Daoy (cell line): ENCODE measurements around the gene PRKCSH. TPM values are rescaled to one million over a fixed set of nuclear protein-coding genes. Genes with fewer than 3 reads are reported as not detected.
"Not testable (repeated sequence)": the region's sequence is repeated elsewhere in the genome, so short reads cannot be mapped to it uniquely, and the experiment has no call there.

Experiments
- DNase-seq: peaks from one replicate; pipeline ENCODE4 v3.0.0-alpha.2; 2015; ENCODE audit warnings: low read depth
- total RNA-seq: library from RNA; depleted of rRNA; stranded (reverse); fragments of >200 nt; shearing (Covaris generic); gene quantifications from 2 replicates; pipeline ENCODE4 v1.2.3, GENCODE V29; 2014; rRNA removed

PRKCSH gene, protein sequence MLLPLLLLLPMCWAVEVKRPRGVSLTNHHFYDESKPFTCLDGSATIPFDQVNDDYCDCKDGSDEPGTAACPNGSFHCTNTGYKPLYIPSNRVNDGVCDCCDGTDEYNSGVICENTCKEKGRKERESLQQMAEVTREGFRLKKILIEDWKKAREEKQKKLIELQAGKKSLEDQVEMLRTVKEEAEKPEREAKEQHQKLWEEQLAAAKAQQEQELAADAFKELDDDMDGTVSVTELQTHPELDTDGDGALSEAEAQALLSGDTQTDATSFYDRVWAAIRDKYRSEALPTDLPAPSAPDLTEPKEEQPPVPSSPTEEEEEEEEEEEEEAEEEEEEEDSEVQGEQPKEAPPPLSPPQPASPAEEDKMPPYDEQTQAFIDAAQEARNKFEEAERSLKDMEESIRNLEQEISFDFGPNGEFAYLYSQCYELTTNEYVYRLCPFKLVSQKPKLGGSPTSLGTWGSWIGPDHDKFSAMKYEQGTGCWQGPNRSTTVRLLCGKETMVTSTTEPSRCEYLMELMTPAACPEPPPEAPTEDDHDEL
- 83.6 and 85.8 TPM in 2 replicates for total RNA-seq

GRCh38 chr19:11435057-11435832 is at the start of gene PRKCSH, which contains the start of gene ODAD3:
Gene PRKCSH, plus strand, starts transcription at chr19:11435635. Its CDS starts 483 bp downstream, at chr19:11436118.
Gene ODAD3, minus strand, starts transcription at chr19:11435121. Its CDS starts 105 bp downstream, at chr19:11435016.
- peak; percentile 100 for DNase-seq

GRCh38 chr19:11387162-11388034 is 48.0 kb upstream of the PRKCSH start:
- no peak for DNase-seq

DNA sequence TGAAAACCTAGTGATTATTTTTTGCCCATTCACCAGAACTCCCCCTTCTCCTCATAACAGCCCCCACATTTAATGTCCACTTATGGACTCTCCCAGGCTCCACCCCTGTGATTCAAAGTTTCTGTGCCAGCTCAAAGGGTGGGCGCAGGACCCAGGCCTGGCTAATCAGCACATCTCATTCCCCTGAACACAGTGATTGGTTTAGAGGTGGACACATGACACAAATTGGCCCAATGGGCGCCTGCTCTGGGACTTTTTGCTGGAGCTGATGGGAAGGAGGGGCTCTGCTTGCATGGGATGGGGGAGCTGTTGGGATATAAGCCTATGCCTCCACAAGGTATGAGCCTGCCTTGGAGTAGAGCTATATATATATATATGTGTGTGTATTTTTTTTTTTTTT is 45.1 kb upstream of the PRKCSH start:
- no peak for DNase-seq

- DNase-seq: no peak
These were observed 44.3 kb upstream of the PRKCSH start for GRCh38 chr19:11390933-11391680.

GRCh38 chr19:11397089-11397610 is 38.3 kb upstream of the PRKCSH start:
- no peak for DNase-seq

DNA sequence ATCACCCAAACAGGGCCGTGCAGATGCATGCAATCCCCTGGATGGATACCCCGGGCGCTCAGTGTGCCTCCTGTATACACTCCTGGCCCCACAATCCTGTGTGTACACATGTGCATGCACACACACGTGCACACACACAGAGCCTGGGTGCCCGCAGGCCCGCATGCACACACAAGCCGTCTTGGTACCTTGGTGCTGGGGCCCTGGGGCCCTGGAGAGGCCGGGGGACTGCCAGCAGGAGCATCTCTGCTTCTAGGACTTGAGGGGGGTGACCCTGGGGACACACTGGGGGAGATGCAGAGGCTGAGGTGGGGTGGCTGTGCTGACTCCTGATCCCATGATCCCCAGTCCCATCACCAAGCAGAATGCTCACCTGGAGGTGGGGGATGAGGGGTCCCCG is 35.8 kb upstream of the PRKCSH start:
- no peak for DNase-seq

DNA sequence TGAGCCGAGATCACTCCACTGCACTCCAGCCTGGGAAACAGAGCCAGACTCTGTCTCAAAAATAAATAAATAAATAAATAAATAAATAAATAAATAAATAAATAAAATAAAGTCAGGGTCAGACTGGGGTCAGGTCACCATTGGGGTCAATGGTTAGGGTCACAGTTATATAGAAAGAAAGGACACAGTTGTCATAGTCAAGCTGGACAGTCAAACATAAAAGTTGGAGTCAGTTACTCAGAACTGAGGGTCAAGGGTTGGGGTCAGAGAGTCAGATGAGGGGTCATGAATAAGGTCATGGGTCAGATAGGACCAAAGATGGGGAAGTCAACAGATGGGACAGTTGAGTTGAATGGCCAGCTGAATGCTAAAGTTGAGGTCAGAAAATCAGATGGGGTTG is 34.6 kb upstream of the PRKCSH start:
- DNase-seq: no peak

- no peak for DNase-seq
These were observed 33.5 kb upstream of the PRKCSH start for GRCh38 chr19:11401808-11402543.

DNA sequence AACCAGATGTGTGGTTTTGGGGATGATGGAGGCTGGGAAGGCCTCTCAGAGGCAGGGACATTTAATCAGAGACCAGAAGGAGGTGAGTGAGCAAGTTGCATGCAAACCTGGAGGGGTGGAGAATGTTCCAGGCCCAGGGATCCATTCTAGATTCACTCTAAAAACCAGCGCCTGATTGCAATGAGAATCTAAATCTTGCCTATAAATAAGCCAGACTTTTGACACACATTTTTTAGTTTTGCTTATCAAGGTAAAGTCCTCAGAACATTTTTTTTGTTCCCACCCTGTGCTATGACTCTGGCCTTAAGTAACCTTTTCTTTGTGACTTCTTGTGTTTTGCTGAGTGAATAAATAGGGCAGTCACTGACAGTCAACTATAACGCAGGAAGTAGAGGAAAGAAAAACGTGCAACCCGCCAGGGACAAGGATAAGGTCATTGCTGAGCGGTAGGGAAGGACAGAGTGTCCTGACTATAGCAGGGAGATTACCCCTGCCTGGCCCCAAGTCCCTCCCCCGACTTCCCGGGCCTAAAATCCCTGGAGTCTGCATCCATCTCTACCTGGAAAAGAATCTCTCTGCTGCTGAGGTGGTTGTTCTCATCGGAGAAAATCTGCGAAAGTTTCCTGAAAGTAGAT is 30.7 kb upstream of the PRKCSH start:
- no peak for DNase-seq

DNA sequence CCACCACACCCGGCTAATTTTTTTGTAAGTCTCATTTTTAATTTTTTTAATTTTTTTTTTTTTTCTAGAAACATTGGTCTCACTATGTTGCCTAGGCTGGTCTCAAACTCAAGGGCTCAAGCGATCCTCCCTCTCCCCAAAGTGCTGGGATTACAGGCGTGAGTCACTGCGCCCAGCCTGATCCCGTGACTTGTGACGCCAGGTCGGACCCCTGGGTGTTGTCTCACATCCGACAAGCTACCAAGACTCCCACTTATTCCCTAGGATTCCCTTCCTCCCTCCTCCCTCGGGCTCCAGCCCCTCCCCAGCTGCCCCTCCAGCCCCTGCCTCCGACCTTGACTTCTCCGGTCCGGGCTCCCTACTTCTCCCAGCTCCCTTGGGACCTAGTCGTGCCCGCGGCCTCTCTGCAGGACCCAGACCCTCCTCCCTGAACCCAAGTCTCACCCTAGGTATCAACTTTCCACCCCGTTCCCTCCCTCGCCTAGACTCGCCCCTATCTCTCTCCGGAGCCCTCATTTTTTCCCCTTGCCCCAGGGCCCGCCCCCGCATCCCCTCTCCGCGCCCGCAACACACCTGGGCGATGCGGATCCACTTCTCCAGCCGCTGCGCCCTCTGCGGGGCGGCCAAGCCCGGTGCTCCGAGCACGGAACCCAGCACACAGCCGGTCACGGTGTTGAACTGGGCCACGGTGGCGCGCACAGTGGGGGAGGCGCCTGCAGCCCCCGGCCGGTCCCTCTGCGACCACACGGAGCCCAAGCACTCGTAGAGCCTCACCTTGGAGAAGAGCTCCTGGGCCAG is 29.4 kb upstream of the PRKCSH start:
- peak; percentile 37 for DNase-seq

DNA sequence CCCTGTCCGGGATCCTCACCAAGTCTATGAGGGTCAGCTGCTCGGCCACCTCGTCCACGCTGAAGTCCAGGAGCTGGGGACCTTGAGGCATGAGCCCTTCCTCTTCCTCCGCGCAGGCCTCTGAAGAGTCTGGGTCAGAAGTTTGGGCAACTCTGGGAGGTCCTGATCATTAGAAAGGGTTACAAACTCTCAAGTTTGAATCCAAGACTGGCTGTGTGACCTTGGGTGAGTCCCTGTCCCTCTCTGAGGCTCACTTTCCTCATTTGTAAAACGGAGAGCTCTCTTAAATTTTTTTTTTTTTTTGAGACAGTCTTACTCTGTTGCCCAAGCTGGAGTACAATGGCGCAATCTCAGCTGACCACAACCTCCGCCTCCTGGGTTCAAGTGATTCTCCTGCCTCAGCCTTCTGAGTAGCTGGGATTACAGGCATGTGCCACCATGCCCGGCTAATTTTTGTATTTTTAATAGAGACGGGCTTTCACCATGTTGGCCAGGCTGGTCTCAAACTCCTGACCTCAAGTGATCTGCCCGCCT is 28.7 kb upstream of the PRKCSH start:
- not testable (repeated sequence) for DNase-seq

GRCh38 chr19:11408591-11408990 is 26.8 kb upstream of the PRKCSH start:
- DNase-seq: no peak

DNA sequence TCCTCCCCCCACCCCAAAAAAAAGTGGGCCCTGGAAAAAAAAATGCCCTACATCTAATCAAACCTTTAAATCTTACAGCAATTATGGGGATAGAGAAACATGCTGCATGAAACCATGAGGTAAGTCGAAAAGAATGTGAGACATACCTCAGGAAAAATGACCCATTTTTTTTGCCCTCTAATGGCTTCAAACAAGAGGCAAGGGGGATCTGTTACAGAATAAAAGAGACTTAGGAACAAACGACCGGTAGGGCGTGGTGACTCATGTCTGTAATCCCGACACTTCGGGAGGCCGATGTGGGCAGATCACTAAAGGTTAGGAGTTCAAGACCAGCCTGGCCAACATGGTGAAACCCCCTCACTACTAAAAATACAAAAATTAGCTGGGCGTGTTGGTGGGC is 24.8 kb upstream of the PRKCSH start:
- peak; percentile 79 for DNase-seq

DNA sequence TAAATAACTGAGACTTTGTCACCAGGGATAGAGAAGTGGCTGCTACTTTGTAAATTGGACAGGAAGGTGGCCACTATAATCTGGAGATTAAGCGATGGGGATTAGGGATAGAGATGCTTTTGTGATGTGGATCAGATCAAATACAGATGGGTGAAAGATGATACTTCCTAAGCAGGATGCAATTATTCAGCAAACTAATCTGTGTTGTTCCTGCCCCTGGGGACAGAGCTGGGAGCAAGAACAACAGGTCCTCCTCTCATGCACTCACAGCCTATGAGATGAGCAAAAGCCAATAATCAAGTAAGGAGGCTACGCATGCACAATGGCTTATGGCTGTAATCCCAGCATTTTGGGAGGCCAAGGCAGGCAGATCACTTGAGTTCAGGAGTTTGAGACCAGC is 20.9 kb upstream of the PRKCSH start:
- DNase-seq: no peak

- no peak for DNase-seq
These were observed 18.9 kb upstream of the PRKCSH start for GRCh38 chr19:11416346-11417052.

DNA sequence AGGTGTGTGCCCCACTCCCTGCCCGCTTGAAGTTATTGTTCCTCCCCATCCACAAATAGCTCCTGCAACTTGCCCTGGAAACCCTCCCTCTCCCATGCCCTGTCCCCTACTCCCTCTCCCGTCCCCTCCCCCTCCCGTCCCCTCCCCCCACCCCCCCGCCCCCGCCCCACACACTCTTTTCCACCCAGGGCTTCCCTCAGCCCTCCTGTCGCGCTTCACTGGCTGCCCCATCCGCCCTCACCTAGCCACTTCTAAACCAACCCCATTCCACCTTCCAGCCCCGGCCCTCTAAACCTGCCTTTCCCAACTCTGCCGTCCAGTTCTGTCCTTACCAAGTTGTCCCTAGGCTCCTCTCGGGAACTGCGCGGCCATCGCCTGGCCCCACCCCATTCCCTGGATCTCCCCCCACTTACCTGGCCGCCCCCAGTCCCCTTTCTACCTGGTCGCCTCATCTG is 17.3 kb upstream of the PRKCSH start:
- DNase-seq: no peak
